Liver (tissue), 3 donors: ENCODE results near the gene PRIMPOL.

Experiments
- CTCF ChIP-seq: fragments of 150-350 bp; IDR thresholded peaks from 2 replicates; pipeline ENCODE4 v1.5.1; 2017; ENCODE audit warnings: improper control_type of control experiment, low read depth, low read length; ENCODE audit not compliant: missing input control
- EGR1 ChIP-seq, 2 donors: IDR thresholded peaks; 2 replicates each; pipeline ENCODE4 v1.6.1; 2016 to 2018; ENCODE audit warnings: antibody characterized with exemption in 2 of 2, low read depth in 2 of 2
- JUND ChIP-seq, 2 donors: IDR thresholded peaks; 2 replicates each; pipeline ENCODE4 v1.6.1; 2016; ENCODE audit warnings: antibody characterized with exemption in 2 of 2
- RAD21 ChIP-seq, 2 donors: IDR thresholded peaks; 2 replicates each; pipeline ENCODE4 v1.6.1; 2016; ENCODE audit warnings: antibody characterized with exemption in 2 of 2, mild to moderate bottlenecking in 2 of 2
- TAF1 ChIP-seq: conservative IDR thresholded peaks from 2 replicates; pipeline ENCODE4 v1.6.1; 2016; ENCODE audit warnings: antibody characterized with exemption, mild to moderate bottlenecking
- YY1 ChIP-seq: IDR thresholded peaks from 2 replicates; pipeline ENCODE4 v1.6.1; 2016; ENCODE audit warnings: antibody characterized with exemption, mild to moderate bottlenecking
- TF ChIP-seq, protein P1 (sequence below): IDR thresholded peaks from 2 replicates; pipeline ENCODE4 v1.6.1; 2016; ENCODE audit warnings: antibody characterized with exemption
- TF ChIP-seq, protein P2 (sequence below): IDR thresholded peaks from 2 replicates; pipeline ENCODE4 v1.6.1; 2016; ENCODE audit warnings: antibody characterized with exemption, mild to moderate bottlenecking
- donor health status: healthy.
- donor health status: healthy.

- TF ChIP-seq CTCF (no peak), JUND (IDR thresholded peaks at IDR 0.05) (no peak), EGR1 (IDR thresholded peaks at IDR 0.05; ENCODE audit: low read depth in 2 of 2) (no peak), RAD21 (IDR thresholded peaks at IDR 0.05) (no peak), YY1 (no peak), TAF1 (no peak)
- TF ChIP-seq, protein P1, sequence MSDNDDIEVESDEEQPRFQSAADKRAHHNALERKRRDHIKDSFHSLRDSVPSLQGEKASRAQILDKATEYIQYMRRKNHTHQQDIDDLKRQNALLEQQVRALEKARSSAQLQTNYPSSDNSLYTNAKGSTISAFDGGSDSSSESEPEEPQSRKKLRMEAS = no peak
- TF ChIP-seq, protein P2, sequence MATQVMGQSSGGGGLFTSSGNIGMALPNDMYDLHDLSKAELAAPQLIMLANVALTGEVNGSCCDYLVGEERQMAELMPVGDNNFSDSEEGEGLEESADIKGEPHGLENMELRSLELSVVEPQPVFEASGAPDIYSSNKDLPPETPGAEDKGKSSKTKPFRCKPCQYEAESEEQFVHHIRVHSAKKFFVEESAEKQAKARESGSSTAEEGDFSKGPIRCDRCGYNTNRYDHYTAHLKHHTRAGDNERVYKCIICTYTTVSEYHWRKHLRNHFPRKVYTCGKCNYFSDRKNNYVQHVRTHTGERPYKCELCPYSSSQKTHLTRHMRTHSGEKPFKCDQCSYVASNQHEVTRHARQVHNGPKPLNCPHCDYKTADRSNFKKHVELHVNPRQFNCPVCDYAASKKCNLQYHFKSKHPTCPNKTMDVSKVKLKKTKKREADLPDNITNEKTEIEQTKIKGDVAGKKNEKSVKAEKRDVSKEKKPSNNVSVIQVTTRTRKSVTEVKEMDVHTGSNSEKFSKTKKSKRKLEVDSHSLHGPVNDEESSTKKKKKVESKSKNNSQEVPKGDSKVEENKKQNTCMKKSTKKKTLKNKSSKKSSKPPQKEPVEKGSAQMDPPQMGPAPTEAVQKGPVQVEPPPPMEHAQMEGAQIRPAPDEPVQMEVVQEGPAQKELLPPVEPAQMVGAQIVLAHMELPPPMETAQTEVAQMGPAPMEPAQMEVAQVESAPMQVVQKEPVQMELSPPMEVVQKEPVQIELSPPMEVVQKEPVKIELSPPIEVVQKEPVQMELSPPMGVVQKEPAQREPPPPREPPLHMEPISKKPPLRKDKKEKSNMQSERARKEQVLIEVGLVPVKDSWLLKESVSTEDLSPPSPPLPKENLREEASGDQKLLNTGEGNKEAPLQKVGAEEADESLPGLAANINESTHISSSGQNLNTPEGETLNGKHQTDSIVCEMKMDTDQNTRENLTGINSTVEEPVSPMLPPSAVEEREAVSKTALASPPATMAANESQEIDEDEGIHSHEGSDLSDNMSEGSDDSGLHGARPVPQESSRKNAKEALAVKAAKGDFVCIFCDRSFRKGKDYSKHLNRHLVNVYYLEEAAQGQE = no peak
Measured at GRCh38 chr4:184660978-184661377, 11.4 kb downstream of the PRIMPOL start.
